Endothelial cell of umbilical vein (primary cell): ENCODE measurements around the gene ARMC3. TPM values are rescaled to one million over a fixed set of nuclear protein-coding genes. Genes with fewer than 3 reads are reported as not detected.

Experiments
- BruUV-seq: library from RNA; stranded (reverse); fragments of 400-500 nt; replicated peaks from 2 replicates; lab custom pipeline; 2021; lab: Mats Ljungman, UMichigan
- CTCF ChIA-PET: fragments of 300-600, 350-600 bp; sonication (Branson Sonifier 250); formaldehyde crosslinking; loops from one replicate; lab custom pipeline; 2021; ENCODE audit warnings: antibody characterized with exemption, inconsistent platforms; lab: Charles Lee
- POLR2A ChIA-PET: fragments of 300-600, 350-600 bp; sonication (Branson Sonifier 250); formaldehyde crosslinking; loops from one replicate; lab custom pipeline; 2021; ENCODE audit warnings: antibody characterized with exemption, inconsistent platforms; lab: Charles Lee
- DNase-seq: peaks from one replicate; pipeline ENCODE4 v3.0.0-alpha.2; 2011; ENCODE audit warnings: low read depth, low spot score
- FAIRE-seq: peaks from 2 replicates; lab custom pipeline; 2011; peaks lifted over from hg19 to GRCh38; lab: Jason Lieb, UNC
- H2AFZ ChIP-seq: 2 replicates; pipeline ENCODE4 v1.6.0; 2012; ENCODE audit warnings: low read depth, low read length, control low read depth, inconsistent platforms
- H3K27ac ChIP-seq: 2 replicates; pipeline ENCODE4 v1.5.1; 2011; ENCODE audit warnings: low read depth, mild to moderate bottlenecking, control low read depth, low read length, moderate library complexity; ENCODE audit not compliant: insufficient read depth
- H3K27me3 ChIP-seq, 2 experiments: 2 replicates each; pipeline versions ENCODE4 v1.6.0 to v1.6.1; 2011; ENCODE audit warnings: low read length in 2 of 2, mixed read lengths in 1 of 2; ENCODE audit not compliant: control insufficient read depth in 2 of 2, insufficient read depth in 2 of 2
- H3K36me3 ChIP-seq, 2 experiments: 2 replicates in 1 of 2; 3 replicates in 1 of 2; pipeline ENCODE4 v1.5.1; 2011; ENCODE audit warnings: low read length in 2 of 2, mild to moderate bottlenecking in 1 of 2, moderate library complexity in 1 of 2; ENCODE audit not compliant: control insufficient read depth in 2 of 2, insufficient read depth in 2 of 2; ENCODE audit errors: extremely low read depth in 1 of 2
- H3K4me1 ChIP-seq: 3 replicates; pipeline ENCODE4 v1.5.1; 2011; ENCODE audit warnings: mild to moderate bottlenecking, low read length; ENCODE audit not compliant: control insufficient read depth, insufficient read depth; ENCODE audit errors: extremely low read depth
- H3K4me2 ChIP-seq: 2 replicates; pipeline ENCODE4 v1.6.1; 2011; ENCODE audit warnings: low read length, control low read depth, mixed read lengths; ENCODE audit not compliant: insufficient read depth
- H3K4me3 ChIP-seq, 3 experiments: fragments of 200-600 bp in 1 of 3; sonication (generic), shearing (Covaris generic) in 1 of 3; replicated peaks in 1 of 3; 2 replicates each; pipeline ENCODE4 v1.5.1; 2011 to 2016; ENCODE audit warnings: control low read depth in 3 of 3, low read length in 3 of 3, mild to moderate bottlenecking in 2 of 3, inconsistent platforms in 1 of 3, low read depth in 1 of 3, moderate library complexity in 1 of 3; ENCODE audit not compliant: insufficient read depth in 1 of 3
- H3K79me2 ChIP-seq: 2 replicates; pipeline ENCODE4 v1.6.0; 2012; ENCODE audit warnings: low read length, inconsistent platforms; ENCODE audit not compliant: control insufficient read depth, insufficient read depth
- H3K9ac ChIP-seq: replicated peaks from 2 replicates; pipeline ENCODE3; 2011; ENCODE audit warnings: low read length, control low read depth; ENCODE audit not compliant: insufficient read depth; ENCODE audit errors: extremely low read depth
- H3K9me1 ChIP-seq: replicated peaks from 3 replicates; pipeline ENCODE4 v1.6.0; 2011; ENCODE audit warnings: mild to moderate bottlenecking, low read length; ENCODE audit not compliant: control insufficient read depth, insufficient read depth; ENCODE audit errors: extremely low read depth
- H3K9me3 ChIP-seq: replicated peaks from 2 replicates; pipeline ENCODE4 v1.5.1; 2012; ENCODE audit warnings: low read length, inconsistent platforms; ENCODE audit not compliant: control insufficient read depth, insufficient read depth
- H4K20me1 ChIP-seq: replicated peaks from 2 replicates; pipeline ENCODE3; 2011; ENCODE audit warnings: mild to moderate bottlenecking, low read length; ENCODE audit not compliant: control insufficient read depth, insufficient read depth; ENCODE audit errors: extremely low read depth
- CTCF ChIP-seq, 2 donors: IDR thresholded peaks; 1 replicate in 1 of 2; 2 replicates in 1 of 2; pipeline ENCODE4 v1.5.1; 2011; ENCODE audit warnings: low read length in 2 of 2, mild to moderate bottlenecking in 2 of 2, moderate library complexity in 2 of 2, control low read depth in 1 of 2, inconsistent platforms in 1 of 2, low read depth in 1 of 2; ENCODE audit not compliant: insufficient read depth in 1 of 2; ENCODE audit errors: extremely low read depth in 1 of 2
- EZH2 ChIP-seq: IDR thresholded peaks from 2 replicates; pipeline ENCODE4 v1.6.1; 2012; ENCODE audit warnings: borderline replicate concordance, low read depth, mild to moderate bottlenecking, moderate library complexity, low read length, inconsistent platforms; ENCODE audit not compliant: severe bottlenecking
- FOS ChIP-seq: IDR thresholded peaks from 2 replicates; pipeline ENCODE4 v1.6.1; 2011; ENCODE audit warnings: mild to moderate bottlenecking, low read length, moderate library complexity, borderline replicate concordance; ENCODE audit not compliant: insufficient read depth
- GATA2 ChIP-seq: IDR thresholded peaks from 2 replicates; pipeline ENCODE4 v1.7.0; 2011; ENCODE audit warnings: low read depth, mild to moderate bottlenecking, moderate library complexity, mixed read lengths, low read length; ENCODE audit not compliant: insufficient read length, insufficient read depth
- JUN ChIP-seq: IDR thresholded peaks from 2 replicates; pipeline ENCODE4 v1.6.1; 2011; ENCODE audit warnings: borderline replicate concordance, low read depth; ENCODE audit not compliant: insufficient read length, insufficient read depth
- MAX ChIP-seq: IDR thresholded peaks from 2 replicates; pipeline ENCODE4 v1.6.1; 2011; ENCODE audit not compliant: insufficient read depth, insufficient read length
- MYC ChIP-seq: IDR thresholded peaks from one replicate; pipeline ENCODE4 v1.6.1; 2011; ENCODE audit warnings: mild to moderate bottlenecking, low read depth, low read length
- POLR2A ChIP-seq: IDR thresholded peaks from 2 replicates; pipeline ENCODE4 v1.6.1; 2012; ENCODE audit warnings: low read depth, mild to moderate bottlenecking, control low read depth, low read length
- POLR2AphosphoS5 ChIP-seq: IDR thresholded peaks from 2 replicates; pipeline ENCODE4 v1.6.1; 2012; ENCODE audit warnings: low read depth, mild to moderate bottlenecking, control low read depth, low read length, moderate library complexity; ENCODE audit not compliant: insufficient read depth
- dilution Hi-C: fragments of 300-500 bp; cut with MboI; formaldehyde crosslinking; loops from one replicate; pipeline ENCODE4 v1.15.0; 2019; ENCODE audit warnings: low sequenced_read_pairs; ENCODE audit not compliant: extremely low pct_ligation_motif_present
- intact Hi-C: fragments of 100-400 bp; cut with micrococcal nuclease; formaldehyde crosslinking; loops from one replicate; pipeline ENCODE4 v1.10.0; 2022
- polyA plus RNA-seq, 4 experiments: library from polyadenylated mRNA; depleted of rRNA in 3 of 4; stranded (reverse) in 3 of 4; unstranded in 1 of 4; fragments of >200 nt; gene quantifications; 2 replicates each; pipeline versions ENCODE4 v1.2.1 to v1.2.3, GENCODE V29; 2011 to 2012; ENCODE audit warnings: missing spikeins in 1 of 4
- total RNA-seq: library from RNA; stranded (reverse); gene quantifications from 2 replicates; pipeline ENCODE4 v1.2.3, GENCODE V29; 2021

The ARMC3 gene
- total and polyA plus RNA-seq, 2 donors (not counting 3 experiments of a cell fraction or from before 2014, with no cell fraction given) = not detected

- no peak overlapping the region for H2AFZ ChIP-seq
- H3K36me3 ChIP-seq = no peaks in the 10 kb centered on the region
- ChIA-PET POLR2A (no interaction called here), CTCF (no interaction called here)
- H3K9ac ChIP-seq = no peak overlapping the region
- H3K27ac ChIP-seq = no peak overlapping the region
- no peak for DNase-seq
- no TSS peak for BruUV-seq
- dilution Hi-C loops = no loop called here
- TF ChIP-seq EZH2 (no peak), FOS (no peak), JUN (no peak), MYC (no peak), GATA2 (no peak), POLR2AphosphoS5 (no peak), MAX (no peak), CTCF (IDR thresholded peaks at IDR 0.05; ENCODE audit: extremely low read depth in 1 of 2, insufficient read depth in 1 of 2, low read depth in 1 of 2, low read length in 2 of 2) (no peak), POLR2A (no peak)
- no peak overlapping the region for H3K4me2 ChIP-seq
- H3K4me1 ChIP-seq = no peaks in the 10 kb centered on the region
- no peak overlapping the region for H3K4me3 ChIP-seq
- H4K20me1 ChIP-seq = no peaks in the 10 kb centered on the region
- H3K27me3 ChIP-seq = peaks cover 3 to 13% of the 10 kb centered on the region in 2 experiments
- no peak for FAIRE-seq
- intact Hi-C loops = no loop called here
- no peaks in the 10 kb centered on the region for H3K79me2 ChIP-seq
- no peaks in the 10 kb centered on the region for H3K9me3 ChIP-seq
- H3K9me1 ChIP-seq = no peaks in the 10 kb centered on the region
Measured at GRCh38 chr10:22925088-22925487, 2.8 kb upstream of the ARMC3 start.
